Activated CD4-positive, alpha-beta T cell treated with anti-CD3 and anti-CD28 coated beads for 24 hours (primary cell): ENCODE data around the gene CYP2R1.
"Not testable (repeated sequence)": the region's sequence is repeated elsewhere in the genome, so short reads cannot be mapped to it uniquely, and the experiment has no call there.

Experiments
- DNase-seq, 2 donors: peaks; one replicate each; pipeline ENCODE4 v3.0.0-alpha.2; 2020; ENCODE audit warnings: low read depth in 2 of 2

Gene CYP2R1

DNA sequence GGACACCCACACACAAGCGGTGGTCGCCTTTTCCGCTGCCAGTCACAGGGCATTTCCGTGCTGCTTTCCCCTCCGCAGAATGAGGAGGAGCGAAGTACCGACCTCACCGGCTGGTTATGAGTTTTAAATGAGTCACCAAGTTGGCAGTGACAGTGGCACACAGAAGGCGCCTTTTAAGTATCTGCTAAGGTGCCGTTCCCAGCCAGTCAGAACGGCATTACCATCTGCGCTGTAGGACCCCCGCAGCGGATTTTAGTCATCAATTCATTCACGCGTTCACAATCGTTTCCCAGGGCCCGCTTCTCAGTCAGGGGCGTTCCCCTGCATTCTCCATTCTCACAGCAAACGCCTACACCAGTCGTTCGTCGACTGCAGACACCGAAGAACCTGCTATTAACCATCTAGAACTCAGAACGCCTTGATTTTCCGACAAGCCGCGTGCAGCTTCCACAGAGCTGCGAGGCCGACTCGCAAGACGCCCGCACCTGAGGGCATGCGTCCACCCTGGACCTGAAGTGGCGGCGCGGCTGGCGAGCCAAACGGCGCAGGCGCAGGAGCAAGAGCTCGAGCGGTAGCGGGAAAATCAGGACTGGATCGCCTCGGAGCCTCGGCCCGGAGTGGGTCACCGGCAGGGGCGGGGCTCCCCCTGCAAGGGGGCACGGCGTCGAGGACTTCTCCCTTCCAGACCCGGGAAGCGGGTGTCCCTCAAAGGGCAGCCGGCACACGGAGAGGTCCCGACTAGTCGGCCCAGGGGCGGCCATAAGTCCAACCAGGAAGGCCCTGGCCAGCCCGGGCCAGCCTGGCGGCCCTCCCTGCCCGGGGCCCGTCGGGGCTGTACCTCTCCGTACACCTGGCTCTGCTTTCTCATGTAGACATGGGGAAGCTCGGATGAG is 642 bp downstream of the CYP2R1 start:
- DNase-seq = peak; percentile 67 to 74

DNA sequence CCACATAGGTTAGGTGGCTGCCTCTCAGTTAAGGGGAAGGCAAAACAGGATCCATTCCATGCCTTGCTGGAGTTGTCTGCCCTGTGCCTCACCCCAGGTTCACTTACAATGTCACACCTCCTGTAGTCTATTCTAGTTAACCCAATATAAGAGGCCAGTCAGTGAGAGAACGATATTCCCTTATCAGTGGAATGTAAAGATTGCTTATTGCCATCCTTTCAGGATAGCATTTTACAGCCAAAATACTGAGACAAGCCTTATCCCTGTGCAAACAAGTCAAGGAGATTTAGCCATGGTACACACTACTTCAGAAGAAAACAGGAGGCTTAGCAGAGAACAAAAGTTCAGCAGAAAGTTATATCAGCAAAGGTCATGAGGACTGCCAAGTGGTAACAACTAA is 5.5 kb downstream of the CYP2R1 start:
- DNase-seq = no peak

DNA sequence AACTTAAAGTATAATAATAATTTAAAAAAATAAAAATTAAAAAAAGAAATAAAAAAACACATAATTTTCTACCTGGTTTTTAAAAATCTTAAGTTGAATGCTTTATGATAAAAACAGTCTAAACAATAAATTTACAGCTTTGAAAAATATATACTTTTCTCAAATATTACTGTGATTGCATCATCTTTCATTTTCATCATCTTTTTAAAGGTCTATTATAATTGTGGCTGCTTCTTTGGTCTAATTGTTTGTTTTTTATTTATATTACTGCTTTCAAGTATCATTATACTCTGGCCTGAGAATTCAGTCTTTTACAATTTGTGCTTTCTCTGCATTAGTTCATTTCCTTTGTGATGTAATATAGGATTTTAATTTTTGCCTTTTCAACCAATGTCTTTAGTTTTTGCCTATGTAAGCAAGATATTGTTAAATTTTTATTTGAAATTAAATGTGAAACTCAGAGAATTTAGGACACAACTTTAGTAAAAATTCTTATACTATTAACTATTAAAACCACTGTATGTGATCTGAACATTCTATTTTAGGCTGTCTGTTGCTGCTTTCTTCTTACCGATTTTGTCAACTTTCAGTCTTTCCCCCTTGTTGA is 7.3 kb downstream of the CYP2R1 start:
- no peak for DNase-seq

DNA sequence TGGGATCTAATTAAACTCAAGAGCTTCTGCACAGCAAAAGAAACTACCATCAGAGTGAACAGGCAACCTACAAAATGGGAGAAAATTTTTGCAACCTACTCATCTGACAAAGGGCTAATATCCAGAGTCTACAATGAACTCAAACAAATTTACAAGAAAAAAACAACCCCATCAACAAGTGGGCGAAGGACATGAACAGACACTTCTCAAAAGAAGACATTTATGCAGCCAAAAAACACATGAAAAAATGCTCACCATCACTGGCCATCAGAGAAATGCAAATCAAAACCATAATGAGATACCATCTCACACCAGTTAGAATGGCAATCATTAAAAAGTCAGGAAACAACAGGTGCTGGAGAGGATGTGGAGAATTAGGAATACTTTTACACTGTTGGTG is 8.3 kb downstream of the CYP2R1 start:
- DNase-seq = not testable (repeated sequence)

DNA sequence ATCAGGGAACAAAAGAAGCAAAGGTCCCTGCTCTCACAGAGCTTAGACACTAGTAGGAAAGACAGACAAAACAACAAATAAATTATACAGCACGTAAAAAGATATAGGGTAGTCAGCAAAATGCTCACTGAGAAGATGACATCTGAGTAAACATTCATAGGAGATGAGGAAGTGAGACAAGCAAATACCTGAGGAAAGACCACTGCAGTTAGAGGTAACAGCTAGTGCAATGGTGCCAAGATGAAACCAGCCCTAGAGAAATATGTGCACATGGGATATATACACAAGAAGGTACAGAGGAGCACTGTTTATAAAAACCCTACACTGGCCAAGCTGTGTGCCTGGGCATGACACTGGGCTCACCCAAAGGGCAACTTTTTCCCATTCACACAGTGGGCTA is 9.8 kb downstream of the CYP2R1 start:
- no peak for DNase-seq

DNA sequence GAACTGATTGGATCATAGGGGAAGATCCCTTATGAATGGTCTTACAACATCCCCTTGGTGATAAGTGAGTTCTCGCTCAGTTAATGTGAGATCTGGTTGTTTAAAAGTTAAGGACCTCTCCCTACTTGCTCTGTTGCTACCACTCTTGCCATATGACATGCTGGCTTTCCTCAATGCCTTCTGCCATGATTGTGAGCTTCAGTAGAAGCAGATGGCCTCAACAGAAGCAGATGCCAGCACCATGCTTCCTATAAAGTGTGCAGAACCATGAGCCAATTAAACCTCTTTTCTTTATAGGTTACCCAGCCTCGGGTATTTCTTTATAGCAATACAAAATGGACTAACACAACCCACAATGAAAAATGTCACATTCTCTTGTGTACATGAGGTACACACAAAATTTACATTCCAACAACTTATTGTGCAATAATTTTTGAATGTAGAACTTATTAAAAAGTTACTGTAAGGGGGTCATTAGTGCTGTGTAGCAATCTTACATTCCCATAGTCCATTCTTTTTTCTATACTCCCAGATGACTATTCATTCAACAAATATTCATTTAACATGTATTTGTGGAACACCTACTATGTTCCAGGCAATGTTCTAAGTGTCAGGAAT is 10.3 kb downstream of the CYP2R1 start:
- DNase-seq = no peak

DNA sequence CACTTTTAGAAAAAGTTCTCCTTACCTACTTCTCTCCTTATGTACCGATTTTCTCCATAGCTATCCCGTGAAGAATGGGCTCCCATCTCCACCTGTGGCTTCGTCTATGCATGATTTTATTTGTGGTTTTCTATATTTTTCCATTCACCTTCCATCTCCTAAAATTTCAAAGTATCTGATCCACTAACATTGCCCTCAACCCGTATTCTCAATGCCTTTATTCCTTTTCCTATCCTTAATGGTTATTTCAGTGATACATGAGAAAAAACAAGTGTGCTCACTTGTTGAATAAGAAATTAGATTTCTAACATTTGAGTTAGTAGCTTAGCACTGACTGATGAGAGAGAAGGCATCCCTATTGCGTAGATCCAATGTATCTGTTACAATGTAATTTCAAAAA is 16.9 kb downstream of the CYP2R1 start:
- no peak for DNase-seq

DNA sequence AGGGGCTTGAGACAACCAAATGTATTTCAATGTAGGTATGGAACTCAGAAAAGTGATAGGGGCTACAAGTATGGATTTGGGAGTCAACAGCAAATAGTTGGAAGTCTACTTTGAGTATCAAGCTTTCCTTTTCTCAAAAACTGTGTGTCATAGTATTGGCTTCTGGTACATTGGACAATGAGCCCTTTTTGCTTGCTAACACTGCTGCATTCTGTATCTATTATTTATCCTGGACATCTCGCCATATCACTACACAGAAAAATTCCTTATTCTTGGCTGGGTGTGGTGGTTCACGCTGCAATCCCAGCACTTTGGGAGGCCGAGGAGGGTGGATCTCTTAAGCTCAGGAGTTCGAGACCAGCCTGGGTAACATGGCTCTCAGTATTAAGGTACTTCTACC is 18.4 kb downstream of the CYP2R1 start:
- DNase-seq = no peak

DNA sequence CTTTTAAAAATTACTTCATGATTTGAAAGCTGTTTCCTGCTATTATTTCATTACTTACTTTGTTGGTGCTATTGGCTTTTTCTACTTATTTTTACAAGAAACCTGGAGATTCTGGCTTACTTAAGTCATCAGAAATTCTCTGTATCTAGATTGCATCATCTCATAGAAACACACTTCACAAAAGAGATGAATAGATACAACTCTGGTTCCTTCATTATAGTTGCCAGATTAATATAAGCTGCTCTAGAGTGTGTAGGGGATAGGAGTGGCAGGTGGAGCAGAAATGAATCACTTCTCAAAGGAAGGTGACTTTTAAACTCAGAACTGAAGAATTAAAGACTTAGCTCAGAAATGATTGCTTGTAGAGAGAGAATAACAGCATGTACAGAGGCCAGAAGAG is 20.0 kb downstream of the CYP2R1 start:
- DNase-seq = no peak

DNA sequence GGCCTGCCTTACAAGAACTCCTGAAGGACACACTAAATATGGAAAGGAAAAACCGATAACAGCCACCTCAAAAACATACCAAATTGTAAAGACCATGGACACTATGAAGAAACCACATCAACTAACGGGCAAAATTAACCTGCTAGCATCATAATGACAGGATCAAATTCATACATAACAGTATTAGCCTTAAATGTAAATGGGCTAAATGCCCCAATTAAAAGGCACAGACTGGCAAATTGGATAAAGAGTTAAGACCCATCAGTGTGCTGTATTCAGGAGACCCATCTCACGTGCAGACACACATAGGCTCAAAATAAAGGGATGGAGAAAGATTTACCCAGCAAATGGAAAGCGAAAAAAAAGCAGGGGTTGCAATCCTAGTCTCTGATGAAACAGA is 28.3 kb downstream of the CYP2R1 start:
- DNase-seq = not testable (repeated sequence)

DNA sequence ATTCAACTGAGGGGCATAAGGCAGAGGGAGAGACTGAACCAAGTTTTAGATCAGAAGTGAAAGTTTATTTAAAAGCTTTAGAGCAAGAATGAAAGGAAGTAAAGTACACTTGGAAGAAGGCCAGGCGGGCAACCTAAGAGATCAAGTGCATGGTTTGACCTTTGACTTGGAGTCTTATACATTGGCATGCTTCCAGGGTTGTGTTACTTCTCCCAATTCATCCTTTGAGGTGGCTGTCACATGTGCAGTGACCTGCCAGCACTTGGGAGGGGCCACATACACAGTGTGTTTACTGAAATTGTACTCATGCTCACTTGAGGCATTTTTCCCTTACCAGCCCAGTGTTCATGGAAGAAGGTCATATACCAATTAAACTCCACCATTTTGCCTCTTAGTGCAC is 30.4 kb downstream of the CYP2R1 start:
- no peak for DNase-seq

DNA sequence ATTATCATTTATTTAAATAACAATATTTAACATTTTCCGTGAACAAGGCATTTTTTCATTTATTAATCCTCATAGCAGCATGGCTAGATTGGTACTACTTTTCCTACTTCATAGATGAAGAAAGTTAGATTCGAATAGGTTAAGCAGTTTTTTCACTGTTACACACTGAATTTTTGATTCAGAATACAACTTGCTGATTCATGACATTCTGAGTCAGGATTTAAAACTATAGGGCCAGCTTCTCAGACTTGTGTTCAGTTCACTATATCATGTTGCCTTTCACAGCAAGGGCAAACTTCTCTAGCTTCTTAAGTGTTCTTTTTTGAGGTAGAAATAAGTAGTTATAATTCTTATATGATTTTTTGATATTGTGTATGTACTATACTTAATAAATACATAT is 31.5 kb downstream of the CYP2R1 start:
- no peak for DNase-seq

DNA sequence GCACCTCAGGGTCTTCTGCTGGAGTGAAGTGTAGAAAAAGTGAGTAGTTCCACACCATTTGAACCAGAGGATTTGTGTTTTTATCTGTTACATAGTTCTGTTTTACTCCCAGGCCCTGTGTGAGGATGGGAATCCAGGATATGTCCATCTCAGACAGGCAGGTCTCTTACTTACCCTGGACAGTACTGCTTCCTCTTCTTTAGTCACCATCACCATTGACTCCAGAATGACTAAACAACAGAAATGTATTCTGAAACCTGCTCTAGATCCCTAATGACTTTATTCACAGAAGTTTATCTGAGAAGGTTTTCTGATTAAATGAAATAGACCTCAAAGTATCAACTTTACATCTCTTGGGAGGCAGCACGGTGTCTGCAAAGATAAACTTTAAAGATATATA is 33.6 kb downstream of the CYP2R1 start:
- no peak for DNase-seq

DNA sequence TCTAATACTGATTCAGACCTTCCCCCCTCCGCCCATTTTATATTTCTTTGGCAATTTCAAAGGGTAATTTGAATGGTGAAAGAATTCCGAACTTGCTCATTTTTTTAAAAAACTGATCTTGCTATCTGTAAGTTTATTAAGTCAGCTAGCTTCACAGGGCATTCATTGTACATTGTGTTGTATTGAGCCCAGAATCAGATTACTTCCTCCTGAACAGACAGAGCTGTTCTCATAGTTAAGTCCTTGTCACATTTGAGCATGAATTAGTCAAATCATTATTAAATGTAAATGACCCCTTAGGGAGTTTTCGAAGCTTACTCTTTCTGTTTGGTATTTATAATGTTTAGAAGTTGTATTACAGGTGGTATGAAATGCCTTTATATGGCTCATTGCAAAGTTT is 34.4 kb downstream of the CYP2R1 start:
- no peak for DNase-seq

DNA sequence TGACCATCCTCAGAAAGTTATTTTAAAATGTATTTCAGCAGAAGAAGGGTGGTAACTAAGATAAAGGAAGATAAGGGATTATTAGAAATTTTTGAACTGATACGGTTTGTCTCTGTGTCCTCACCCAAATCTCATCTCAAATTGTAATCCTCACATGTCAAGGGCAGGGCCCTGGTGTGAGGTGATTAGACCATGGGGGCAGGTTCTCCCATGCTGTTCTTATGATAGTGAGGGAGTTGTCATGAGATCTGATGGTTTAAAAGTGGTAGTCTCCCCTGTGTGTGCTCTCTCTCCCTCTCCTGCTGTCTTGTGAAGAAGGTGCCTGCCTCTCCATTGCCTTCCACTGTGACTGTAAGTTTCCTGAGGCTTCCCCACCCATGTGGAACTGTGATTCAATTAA is 36.1 kb downstream of the CYP2R1 start:
- no peak for DNase-seq

DNA sequence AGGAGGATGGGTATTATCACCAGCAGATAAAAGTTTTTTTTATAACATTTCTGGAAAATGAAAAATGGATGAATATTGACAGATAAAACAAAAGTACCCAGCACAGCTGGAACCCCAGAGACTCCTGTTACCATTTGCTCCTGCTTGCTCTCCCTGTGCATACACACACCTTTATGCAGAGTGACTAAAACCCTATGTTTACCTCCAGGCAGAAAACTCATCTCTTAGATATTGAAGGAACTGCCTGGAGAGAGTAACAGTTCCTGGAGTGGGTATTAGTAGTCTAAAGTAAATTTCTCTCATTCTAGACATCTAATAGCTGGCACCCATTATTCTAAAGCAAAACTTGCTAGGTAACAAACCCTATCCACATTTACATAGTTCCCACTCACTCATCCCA is 38.0 kb downstream of the CYP2R1 start:
- no peak for DNase-seq

DNA sequence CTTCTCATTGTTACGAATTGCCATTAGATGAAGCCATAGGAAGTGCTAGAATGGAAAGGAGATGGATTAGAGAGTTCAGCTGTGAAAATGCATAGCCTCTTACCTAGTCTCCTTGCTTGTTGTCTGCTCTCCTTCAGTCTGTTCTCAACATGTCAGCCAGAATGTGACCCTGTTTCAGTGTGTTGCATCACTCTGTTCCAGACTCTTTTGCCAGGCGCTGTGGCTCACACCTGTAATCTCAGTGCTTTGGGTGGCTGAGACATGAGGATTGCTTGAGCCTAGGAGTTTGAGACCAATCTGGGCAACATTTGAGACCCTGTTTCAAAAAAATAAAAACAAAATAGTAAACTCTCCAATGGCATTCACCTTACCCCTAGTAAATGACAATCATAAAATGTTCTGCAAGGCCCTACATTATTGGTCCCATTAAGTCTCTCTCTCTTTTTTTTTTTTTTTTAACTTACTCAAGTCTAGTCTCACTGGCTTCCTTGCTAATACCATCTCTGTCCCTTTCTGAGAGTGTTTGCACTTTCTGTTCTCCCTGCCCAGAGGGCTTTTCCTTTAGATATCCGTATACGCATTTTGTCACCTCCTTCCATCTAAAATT is 39.4 kb downstream of the CYP2R1 start:
- no peak for DNase-seq

DNA sequence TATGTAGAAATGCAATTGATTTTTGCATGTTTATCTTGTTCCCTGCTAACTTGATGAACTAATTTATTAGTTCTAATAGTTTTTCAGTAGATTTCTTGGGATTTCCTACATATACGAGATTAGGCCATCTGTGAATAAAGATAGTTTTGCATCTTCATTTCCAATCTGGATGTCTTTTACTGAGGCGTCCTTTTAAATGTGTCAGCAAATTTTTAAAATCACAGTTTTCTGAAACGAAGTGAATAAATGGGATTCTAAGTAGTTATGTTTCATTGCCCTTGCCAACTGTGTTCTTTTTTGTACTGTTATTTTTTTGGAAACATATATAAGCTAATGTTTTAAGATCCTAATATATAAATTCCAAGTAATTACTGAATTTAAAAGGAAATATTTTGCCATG is 50.0 kb downstream of the CYP2R1 start:
- no peak for DNase-seq

DNA sequence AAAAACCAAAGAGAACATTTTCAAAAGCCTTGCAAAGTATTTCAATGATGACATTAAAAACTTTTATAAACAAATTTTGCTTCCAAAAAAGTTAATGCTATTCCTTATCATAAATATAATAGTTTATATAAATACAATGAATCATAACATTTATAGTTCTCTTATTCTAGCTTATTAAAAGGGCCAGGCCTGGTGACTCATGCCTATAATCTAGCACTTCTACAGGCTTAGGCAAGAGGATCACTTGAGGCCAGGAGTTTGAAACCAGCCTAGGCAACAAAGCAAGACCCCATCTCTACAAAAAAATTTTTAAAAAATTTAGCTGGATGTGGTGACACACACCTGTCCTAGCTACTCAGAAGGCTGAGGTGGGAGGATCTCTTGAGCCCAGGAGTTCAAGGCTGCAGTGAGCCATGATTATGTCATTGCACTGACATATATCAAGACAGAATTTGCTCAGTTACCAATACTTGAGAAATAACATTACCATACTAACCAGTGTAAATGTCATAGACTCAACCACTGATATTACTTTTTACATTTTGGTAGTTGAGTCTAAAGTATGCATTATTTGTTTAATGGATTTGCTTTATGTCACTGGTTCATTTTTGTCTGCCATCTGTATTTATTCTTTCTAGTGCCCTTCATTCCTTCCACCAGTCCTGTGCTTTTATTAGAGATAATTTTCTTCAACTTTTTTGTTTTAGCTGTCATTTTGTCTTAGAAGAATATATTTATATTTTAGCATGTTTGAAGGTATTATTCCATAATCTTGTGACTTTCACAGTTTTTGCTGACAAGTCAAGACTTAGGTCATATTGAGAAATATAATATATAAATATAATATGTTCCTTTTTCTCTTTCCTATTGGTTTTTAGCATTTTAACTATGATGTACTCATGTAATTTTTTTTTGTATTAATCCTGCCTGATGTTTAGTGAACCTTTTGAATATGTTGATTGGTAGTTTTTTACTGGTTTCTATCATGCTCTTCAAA is 56.2 kb downstream of the CYP2R1 start:
- DNase-seq = no peak
